Skeletal muscle cell (primary cell): ENCODE data around the gene SLC12A7.

ENCODE experiments used
- DNase-seq: peaks from one replicate; pipeline ENCODE4 v3.0.0-alpha.2; 2010; ENCODE audit warnings: low read depth
- H3K4me3 ChIP-seq: 2 replicates; pipeline ENCODE4 v1.5.1; 2011; ENCODE audit warnings: low read depth, mild to moderate bottlenecking, control low read depth, low read length, moderate library complexity

The SLC12A7 gene

GRCh38 chr5:1057485-1058082, 54.3 kb downstream of the SLC12A7 start:
- no peak overlapping the region for H3K4me3 ChIP-seq
- DNase-seq, result no peak

GRCh38 chr5:1056611-1057484, 55.0 kb downstream of the SLC12A7 start:
- no peak for DNase-seq
- H3K4me3 ChIP-seq, result no peak overlapping the region

GRCh38 chr5:1055896-1056610, 55.8 kb downstream of the SLC12A7 start:
- no peak overlapping the region for H3K4me3 ChIP-seq
- DNase-seq, result no peak

- H3K4me3 ChIP-seq, result no peak overlapping the region
- DNase-seq, result no peak
Measured at GRCh38 chr5:1054799-1055775, 56.8 kb downstream of the SLC12A7 start.

GRCh38 chr5:1054018-1054798, 57.7 kb downstream of the SLC12A7 start:
- no peak overlapping the region for H3K4me3 ChIP-seq
- no peak for DNase-seq

- H3K4me3 ChIP-seq, result no peak overlapping the region
- DNase-seq, result peak; percentile 12
Measured at GRCh38 chr5:1053391-1054017, 58.4 kb downstream of the SLC12A7 start.

GRCh38 chr5:1052641-1053390, 59.0 kb downstream of the SLC12A7 start:
- no peak overlapping the region for H3K4me3 ChIP-seq
- DNase-seq, result no peak

- DNase-seq, result no peak
- H3K4me3 ChIP-seq, result no peak overlapping the region
Measured at GRCh38 chr5:1052076-1052475, 59.8 kb downstream of the SLC12A7 start.

GRCh38 chr5:1051366-1051720, 60.5 kb downstream of the SLC12A7 start:
- H3K4me3 ChIP-seq, result no peak overlapping the region
- DNase-seq, result no peak

- H3K4me3 ChIP-seq, result no peak overlapping the region
- no peak for DNase-seq
Measured at GRCh38 chr5:1050423-1051365, 61.2 kb downstream of the SLC12A7 start.

- DNase-seq, result no peak
Measured at GRCh38 chr5:1048861-1049838, 62.7 kb downstream of the SLC12A7 start.

GRCh38 chr5:1048162-1048721, 63.6 kb downstream of the SLC12A7 start:
- H3K4me3 ChIP-seq, result no peak overlapping the region
- DNase-seq, result no peak

More at GRCh38 chr5:1048861-1049838, 62.7 kb downstream of the SLC12A7 start:
- H3K4me3 ChIP-seq, result no peak overlapping the region

GRCh38 chr5:1047332-1047965, 64.4 kb downstream of the SLC12A7 start:
- DNase-seq, result no peak
- H3K4me3 ChIP-seq, result no peak overlapping the region

GRCh38 chr5:1045960-1046560, 65.8 kb downstream of the SLC12A7 start:
- no peak for DNase-seq
- no peak overlapping the region for H3K4me3 ChIP-seq
